ELF-1 (cell line): ENCODE data around the gene LPCAT3.

ENCODE experiments used
- DNase-seq: peaks from one replicate; pipeline ENCODE4 v3.0.0-alpha.2; 2016; ENCODE audit warnings: low read depth, low spot score

The LPCAT3 gene

GRCh38 chr12:7001921-7002591 lies 16.2 kb downstream of the LPCAT3 start:
- no peak for DNase-seq

GRCh38 chr12:6998715-6999451 lies 19.4 kb downstream of the LPCAT3 start:
- no peak for DNase-seq

- peak; percentile 73 for DNase-seq
Observed at GRCh38 chr12:6996040-6996441, 22.2 kb downstream of the LPCAT3 start.

- no peak for DNase-seq
Observed at GRCh38 chr12:6987956-6988553, 30.2 kb downstream of the LPCAT3 start.

GRCh38 chr12:6982532-6982931 lies 35.7 kb downstream of the LPCAT3 start:
- no peak for DNase-seq

GRCh38 chr12:6981152-6982052 lies 36.9 kb downstream of the LPCAT3 start:
- no peak for DNase-seq

GRCh38 chr12:6980740-6981139 lies 37.5 kb downstream of the LPCAT3 start:
- DNase-seq: no peak

- DNase-seq: no peak
Observed at GRCh38 chr12:6980075-6980474, 38.2 kb downstream of the LPCAT3 start.

GRCh38 chr12:6979453-6979852 lies 38.8 kb downstream of the LPCAT3 start:
- no peak for DNase-seq

GRCh38 chr12:6979021-6979420 lies 39.3 kb downstream of the LPCAT3 start:
- DNase-seq: no peak

- DNase-seq: no peak
Observed at GRCh38 chr12:6978611-6979011, 39.7 kb downstream of the LPCAT3 start.

- DNase-seq: no peak
Observed at GRCh38 chr12:6978188-6978587, 40.1 kb downstream of the LPCAT3 start.

- DNase-seq: no peak
Observed at GRCh38 chr12:6977653-6978052, 40.6 kb downstream of the LPCAT3 start.

GRCh38 chr12:6975297-6976032 lies 42.8 kb downstream of the LPCAT3 start:
- no peak for DNase-seq

GRCh38 chr12:6974180-6974579 lies 44.1 kb downstream of the LPCAT3 start:
- no peak for DNase-seq

GRCh38 chr12:6970096-6970527 lies 48.2 kb downstream of the LPCAT3 start:
- DNase-seq: no peak

- DNase-seq: no peak
Observed at GRCh38 chr12:6968426-6968825, 49.9 kb downstream of the LPCAT3 start.

GRCh38 chr12:6967651-6968100 lies 50.6 kb downstream of the LPCAT3 start:
- DNase-seq: no peak

GRCh38 chr12:6966351-6966750 lies 51.9 kb downstream of the LPCAT3 start:
- DNase-seq: no peak

- DNase-seq: no peak
Observed at GRCh38 chr12:6965714-6966113, 52.6 kb downstream of the LPCAT3 start.
